Measurements from ENCODE around the gene SERINC5. TPM values are rescaled to one million over a fixed set of nuclear protein-coding genes. Genes with fewer than 3 reads are reported as not detected.

SERINC5 gene
- total RNA-seq, 1 experiment from 2014 or later, result 52.3 TPM

GRCh38 chr5:80210014-80210413 lies 45.8 kb downstream of the SERINC5 start:
- TF ChIP-seq CTCF (conservative IDR thresholded peaks at IDR 0.05), result no peak
- no peak overlapping the region for H2BK5ac ChIP-seq (ENCODE audit: insufficient read length, low read length)
- no peak overlapping the region for H3T11ph ChIP-seq (ENCODE audit: low read length)
- no peak overlapping the region for H4K8ac ChIP-seq (replicated peaks; ENCODE audit: insufficient read length, low read depth, low read length)
- H2BK15ac ChIP-seq (ENCODE audit: low read depth, low read length), result no peak overlapping the region
- no peak overlapping the region for H3K9ac ChIP-seq (ENCODE audit: extremely low read depth, insufficient read length, low read length)
- H2BK12ac ChIP-seq (ENCODE audit: insufficient read length, low read depth, low read length), result no peak overlapping the region
- peak overlapping the region in 1 of 3 experiments; percentile 16; a peak in 1 of 7 replicates for H3K27ac Mint-ChIP-seq
- H3K36me3 Mint-ChIP-seq (ENCODE audit: insufficient read depth in 1 of 3, low read depth in 3 of 3), result peaks cover 5 to 7% (median 7%) of the 10 kb centered on the region in 3 experiments; a peak in 6 of 7 replicates
- H2AK5ac ChIP-seq (ENCODE audit: insufficient read length, low read length), result no peak overlapping the region
- H4K20me1 ChIP-seq (ENCODE audit: control insufficient read depth, insufficient read depth, insufficient read length), result no peaks in the 10 kb centered on the region
- no peaks in the 10 kb centered on the region for H3K23me2 ChIP-seq (ENCODE audit: insufficient read length, low read depth, low read length, poor library complexity, severe bottlenecking)
- H4K91ac ChIP-seq (ENCODE audit: insufficient read length, low read depth, low read length), result no peak overlapping the region
- whole genome bisulfite sequencing (ENCODE audit: extremely low coverage, insufficient read length, low lambda C conversion rate), result no CpG with 5 or more reads among the region's 6 CpGs
- H2BK120ac ChIP-seq (ENCODE audit: low read depth, low read length, poor library complexity, severe bottlenecking), result no peak overlapping the region
- no peak overlapping the region for H3K4ac ChIP-seq (ENCODE audit: low read depth, low read length)
- H3K56ac ChIP-seq (ENCODE audit: insufficient read length, low read depth, low read length), result no peak overlapping the region
- H3K27ac ChIP-seq (ENCODE audit: insufficient read length, low read depth, low read length), result no peak overlapping the region
- H3K4me1 Mint-ChIP-seq, result peaks cover 31 to 44% of the 10 kb centered on the region in 2 experiments
- H3K79me1 ChIP-seq (ENCODE audit: insufficient read depth, low read depth, low read length, poor library complexity, severe bottlenecking), result peaks cover 9% of the 10 kb centered on the region
- no peak for DNase-seq
- H3K27me3 Mint-ChIP-seq (ENCODE audit: low read depth), result no peaks in the 10 kb centered on the region
- H3K14ac ChIP-seq (ENCODE audit: insufficient read depth, low read length), result no peak overlapping the region
- H2BK20ac ChIP-seq (ENCODE audit: low read depth, low read length, poor library complexity, severe bottlenecking), result no peak overlapping the region
- no peak overlapping the region for H4K5ac ChIP-seq (ENCODE audit: insufficient read length, low read depth, low read length)
- no peaks in the 10 kb centered on the region for H3K27me3 ChIP-seq (ENCODE audit: insufficient read depth, low read length)
- H3K9me3 ChIP-seq (ENCODE audit: control insufficient read depth, low read depth, low read length), result no peaks in the 10 kb centered on the region
- H3K23ac ChIP-seq (ENCODE audit: insufficient read length, low read depth, low read length), result no peak overlapping the region
- H3K9me3 Mint-ChIP-seq, result peaks cover 0 to 3% of the 10 kb centered on the region in 2 experiments; a peak in 2 of 5 replicates
- H3K4me3 Mint-ChIP-seq, result no peak overlapping the region
- no peak overlapping the region for H2AFZ ChIP-seq (ENCODE audit: low read length)
- no peak overlapping the region for H3K4me2 ChIP-seq (ENCODE audit: insufficient read depth, insufficient read length, low read length)
- no peak overlapping the region for H3K18ac ChIP-seq (ENCODE audit: insufficient read length, low read depth, low read length)
- peaks cover 13% of the 10 kb centered on the region; the same call in 1 of the 2 replicates for H3K4me1 ChIP-seq (ENCODE audit: insufficient read depth, low read length)
- H3K79me2 ChIP-seq (ENCODE audit: insufficient read depth, low read length), result peaks cover 33% of the 10 kb centered on the region; the same call in 1 of the 2 replicates

Measured in H9 (cell line).